HG02970 (cell line): ENCODE results near the gene DHRS4.

ENCODE experiments used
- ATAC-seq: cut with Tn5 transposase; IDR thresholded peaks from one replicate; pipeline ENCODE4 v1.9.1; 2021; ENCODE audit warnings: mild to moderate bottlenecking, moderate library complexity, moderate number of reproducible peaks; ENCODE audit not compliant: unreplicated experiment, low FRiP score

Gene DHRS4

DNA sequence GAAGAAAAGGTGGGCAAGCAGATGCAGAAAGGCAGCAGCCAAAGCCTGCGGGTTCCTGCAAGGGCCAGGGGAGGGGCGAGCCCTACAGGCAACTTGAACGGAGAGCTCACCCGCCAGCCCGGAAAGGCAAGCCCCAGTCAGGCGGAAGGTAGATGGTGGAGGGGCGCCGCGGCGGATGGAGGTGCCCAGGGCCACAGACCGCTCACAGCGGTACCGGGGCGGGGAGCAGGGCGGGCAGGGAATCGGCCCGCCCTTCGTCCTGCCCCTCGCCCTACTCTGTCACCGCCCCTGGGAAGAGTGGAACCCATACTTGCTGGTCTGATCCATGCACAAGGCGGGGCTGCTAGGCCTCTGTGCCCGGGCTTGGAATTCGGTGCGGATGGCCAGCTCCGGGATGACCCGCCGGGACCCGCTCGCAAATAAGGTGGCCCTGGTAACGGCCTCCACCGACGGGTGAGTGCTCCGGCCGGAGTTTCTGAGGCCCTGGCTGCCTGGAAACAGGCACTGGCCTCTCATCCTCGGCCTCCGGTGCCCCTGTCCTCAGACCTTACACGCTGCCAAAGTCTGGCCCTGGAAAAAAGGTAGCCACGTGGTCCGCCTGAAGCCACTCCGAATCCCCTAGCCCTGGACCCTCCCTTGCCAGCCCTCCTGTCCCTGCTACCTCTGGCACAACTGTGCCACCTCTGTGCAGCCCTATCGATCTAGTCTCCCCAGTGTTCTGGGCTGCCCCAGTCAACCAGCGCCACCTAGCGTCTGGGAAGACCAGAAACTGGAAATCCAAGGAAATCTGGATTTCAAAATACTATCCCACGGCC, at the start of gene DHRS4:
DHRS4 (plus strand) TSS at position 307 of the 815 bp plus-strand sequence; CDS start at position 326, 19 bp downstream.
- peak; percentile 69 for ATAC-seq

DNA sequence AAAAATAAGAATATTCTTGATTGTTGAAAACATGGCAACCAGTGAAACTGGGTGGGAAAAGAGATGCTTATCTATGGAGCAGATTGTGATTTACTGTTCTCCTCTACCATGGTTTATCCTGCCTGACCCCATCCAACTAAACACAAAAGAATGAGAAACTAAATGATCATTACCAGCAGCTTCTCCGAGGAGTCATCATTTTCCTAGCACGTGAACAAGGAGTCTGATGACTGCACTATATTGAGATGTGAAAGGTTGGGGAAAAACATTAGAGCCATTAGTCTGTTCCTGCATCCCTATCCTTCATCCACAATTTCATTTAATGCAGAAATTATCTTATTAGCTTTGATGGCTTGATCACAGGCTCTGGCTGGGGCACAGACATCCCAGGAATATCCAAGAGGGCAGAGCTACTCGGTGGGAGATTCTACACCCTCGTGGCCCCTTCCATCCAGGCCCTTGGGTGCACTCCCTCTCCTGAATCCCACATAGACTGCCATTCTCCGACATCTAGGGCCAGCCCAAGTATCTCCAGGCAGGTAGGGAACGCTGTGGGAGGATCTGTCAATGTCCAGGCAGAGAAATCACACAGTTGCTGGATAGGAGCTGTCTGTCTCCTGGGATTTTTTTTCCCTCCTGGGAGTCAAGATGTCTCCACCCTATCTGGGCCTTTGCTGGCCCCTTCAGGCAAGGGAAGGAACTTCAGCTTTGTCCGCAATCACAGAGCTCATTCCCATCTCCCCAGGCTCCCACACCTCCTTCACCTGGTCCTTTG, 43.3 kb upstream of the DHRS4 start:
- ATAC-seq = no peak

GRCh38 chr14:23910876-23911210, 42.7 kb upstream of the DHRS4 start:
- ATAC-seq = no peak

DNA sequence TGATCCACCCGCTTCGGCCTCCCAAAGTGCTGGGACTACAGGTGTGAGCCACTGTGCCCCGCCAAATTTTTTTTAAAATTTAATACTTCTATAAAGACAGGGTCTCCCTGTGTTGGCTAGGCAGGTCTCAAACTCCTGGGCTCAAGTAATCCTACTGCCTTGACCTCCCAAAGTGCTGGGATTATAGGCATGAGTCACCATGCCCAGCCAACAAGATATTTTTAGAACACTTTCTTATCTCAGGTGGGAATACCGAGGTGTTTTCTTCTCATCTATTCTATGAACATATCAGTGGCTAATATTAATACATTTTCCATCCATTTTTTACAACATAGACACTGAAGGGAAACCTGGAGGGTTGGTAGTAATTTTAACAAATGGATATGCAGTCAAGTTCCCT, 38.0 kb upstream of the DHRS4 start:
- ATAC-seq = no peak

DNA sequence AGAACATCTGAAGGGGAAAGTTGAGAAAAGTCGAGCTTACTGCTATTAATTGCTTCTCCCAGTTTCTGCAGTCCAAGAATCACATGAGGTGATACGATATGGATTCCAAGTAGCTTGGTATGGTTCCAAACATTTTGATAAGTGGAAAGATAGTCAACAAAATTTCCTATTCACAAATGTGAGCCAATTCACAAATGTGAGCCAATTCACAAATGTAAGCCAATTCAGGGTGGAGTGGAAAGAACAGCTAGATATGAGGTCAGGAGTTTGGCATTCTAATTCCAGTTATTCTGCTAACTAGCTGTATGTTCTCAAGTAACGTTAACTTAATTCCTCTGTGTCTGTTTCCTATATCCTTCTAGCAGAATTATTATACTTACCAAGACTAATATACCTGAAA, 37.6 kb upstream of the DHRS4 start:
- ATAC-seq = no peak

- no peak for ATAC-seq
Measured at GRCh38 chr14:23916446-23916845, 37.1 kb upstream of the DHRS4 start.

DNA sequence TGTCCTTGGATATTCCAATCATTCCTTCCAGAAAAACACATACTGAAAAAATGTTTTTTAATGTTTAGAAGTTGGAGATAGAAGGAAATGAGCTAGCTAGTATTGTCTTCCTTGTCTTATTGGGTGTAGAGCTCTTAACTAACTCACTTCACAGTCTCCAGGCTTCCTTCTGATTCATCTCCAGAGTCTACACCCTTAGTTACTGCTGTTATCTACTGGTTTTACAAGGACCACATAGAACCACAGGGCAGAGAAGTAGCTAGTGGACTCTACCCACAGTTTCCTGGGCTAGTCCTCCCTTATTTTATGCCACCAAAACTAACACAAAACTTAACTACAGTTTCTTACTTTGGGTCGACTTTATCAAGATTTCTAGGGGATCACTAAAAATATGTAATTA, 31.0 kb upstream of the DHRS4 start:
- no peak for ATAC-seq

GRCh38 chr14:23925523-23926075, 28.0 kb upstream of the DHRS4 start:
- ATAC-seq = no peak

DNA sequence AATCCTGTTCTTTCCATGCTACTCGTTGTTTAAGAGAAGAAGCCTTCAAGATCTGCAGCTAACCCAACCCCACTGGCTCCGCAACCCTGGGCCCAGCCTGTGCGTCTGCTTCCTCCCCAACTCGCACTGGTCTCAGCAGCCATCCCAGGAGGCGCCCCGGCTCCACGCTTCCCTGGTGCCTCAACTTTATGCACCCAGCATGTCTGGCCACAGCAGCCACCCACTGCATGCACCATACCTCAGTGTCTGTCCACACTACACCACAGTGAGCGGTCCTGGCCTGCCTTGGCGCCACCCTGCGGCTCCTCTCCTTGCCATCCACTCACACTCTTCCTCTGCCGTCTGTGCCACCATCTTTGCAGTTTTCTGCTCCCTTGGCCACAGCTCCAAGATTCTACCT, 27.0 kb upstream of the DHRS4 start:
- no peak for ATAC-seq

GRCh38 chr14:23929136-23929535, 24.4 kb upstream of the DHRS4 start:
- no peak for ATAC-seq

GRCh38 chr14:23929822-23930294, 23.7 kb upstream of the DHRS4 start:
- ATAC-seq = no peak

- ATAC-seq = no peak
Measured at GRCh38 chr14:23930742-23931141, 22.8 kb upstream of the DHRS4 start.

- no peak for ATAC-seq
Measured at GRCh38 chr14:23931721-23932289, 21.8 kb upstream of the DHRS4 start.

DNA sequence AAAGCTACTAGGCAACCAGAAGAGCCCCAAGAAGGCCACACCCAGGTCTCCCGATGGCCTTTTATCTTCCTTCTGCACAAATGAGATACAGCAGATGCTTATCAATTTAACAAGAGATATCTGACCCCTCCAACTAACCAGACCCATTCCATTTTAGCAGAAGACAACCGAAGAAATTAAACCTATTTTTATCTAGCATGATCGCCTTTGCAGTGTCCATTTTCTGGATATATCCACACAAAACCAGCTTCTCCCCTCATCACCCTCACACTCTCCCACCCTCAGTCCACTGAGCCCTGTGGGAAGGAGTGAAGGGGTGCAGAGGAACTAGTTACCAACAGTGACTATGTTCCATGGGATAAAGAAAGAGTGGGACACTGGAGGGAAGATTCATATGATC, 20.9 kb upstream of the DHRS4 start:
- ATAC-seq = no peak

- ATAC-seq = no peak
Measured at GRCh38 chr14:23933108-23933741, 20.3 kb upstream of the DHRS4 start.

GRCh38 chr14:23933742-23934128, 19.8 kb upstream of the DHRS4 start:
- ATAC-seq = no peak

- no peak for ATAC-seq
Measured at GRCh38 chr14:23935158-23935557, 18.4 kb upstream of the DHRS4 start.

- no peak for ATAC-seq
Measured at GRCh38 chr14:23936084-23936829, 17.3 kb upstream of the DHRS4 start.

GRCh38 chr14:23937203-23937602, 16.4 kb upstream of the DHRS4 start:
- ATAC-seq = no peak

GRCh38 chr14:23938823-23939222, 14.7 kb upstream of the DHRS4 start:
- no peak for ATAC-seq
